ENCODE measurements around the gene ZFR. TPM values are rescaled to one million over a fixed set of nuclear protein-coding genes. Genes with fewer than 3 reads are reported as not detected.

ZFR gene
- total RNA-seq, 4 donors from 2014 or later: 35.6 to 64.1 (median 57.4) TPM

DNA sequence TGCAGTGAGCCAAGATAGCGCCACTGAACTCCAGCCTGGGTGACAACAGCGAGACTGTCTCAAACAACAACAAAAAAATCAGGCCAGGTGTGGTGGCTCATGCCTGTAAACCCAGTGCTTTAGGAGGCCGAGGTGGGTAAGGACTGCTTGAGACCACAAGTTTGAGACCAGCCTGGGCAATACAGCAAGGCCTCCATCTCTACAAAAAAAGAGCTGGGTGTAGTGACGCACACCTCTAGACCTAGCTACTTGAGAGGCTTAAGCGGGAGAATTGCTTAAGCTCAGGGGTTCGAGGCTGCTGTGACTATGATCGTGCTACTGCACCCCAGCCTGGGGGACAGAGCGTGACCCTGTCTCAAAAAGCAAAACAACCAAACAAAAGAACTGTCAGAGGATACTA lies 91.9 kb downstream of the ZFR start:
- no peak for DNase-seq
- WGBS, 2 donors (ENCODE audit: low coverage in 1 of 2): 89 to 92% methylated on average over 7 to 8 of the region's 8 CpGs
- Histone ChIP-seq H3K27ac (no peak overlapping the region), H3K4me1 (no peaks in the 10 kb centered on the region), H3K36me3 (peaks cover 0 to 33% (median 7%) of the 10 kb centered on the region in 4 donors), H3K9me3 (no peaks in the 10 kb centered on the region), H3K27me3 (no peaks in the 10 kb centered on the region), H3K4me3 (no peak overlapping the region)
- intact Hi-C loops (cut with DNase I; ENCODE audit: low total_unique reads): no loop called here
- in situ Hi-C loops (cut with MboI; ENCODE audit: low pct_ligation_motif_present in 1 of 4, low pct_unique_long_range_greater_than_20kb in 1 of 4, low sequenced_read_pairs in 3 of 4): no loop called here
- no peak for TF ChIP-seq POLR2A (IDR thresholded peaks at IDR 0.05)
- TF ChIP-seq, protein P1, sequence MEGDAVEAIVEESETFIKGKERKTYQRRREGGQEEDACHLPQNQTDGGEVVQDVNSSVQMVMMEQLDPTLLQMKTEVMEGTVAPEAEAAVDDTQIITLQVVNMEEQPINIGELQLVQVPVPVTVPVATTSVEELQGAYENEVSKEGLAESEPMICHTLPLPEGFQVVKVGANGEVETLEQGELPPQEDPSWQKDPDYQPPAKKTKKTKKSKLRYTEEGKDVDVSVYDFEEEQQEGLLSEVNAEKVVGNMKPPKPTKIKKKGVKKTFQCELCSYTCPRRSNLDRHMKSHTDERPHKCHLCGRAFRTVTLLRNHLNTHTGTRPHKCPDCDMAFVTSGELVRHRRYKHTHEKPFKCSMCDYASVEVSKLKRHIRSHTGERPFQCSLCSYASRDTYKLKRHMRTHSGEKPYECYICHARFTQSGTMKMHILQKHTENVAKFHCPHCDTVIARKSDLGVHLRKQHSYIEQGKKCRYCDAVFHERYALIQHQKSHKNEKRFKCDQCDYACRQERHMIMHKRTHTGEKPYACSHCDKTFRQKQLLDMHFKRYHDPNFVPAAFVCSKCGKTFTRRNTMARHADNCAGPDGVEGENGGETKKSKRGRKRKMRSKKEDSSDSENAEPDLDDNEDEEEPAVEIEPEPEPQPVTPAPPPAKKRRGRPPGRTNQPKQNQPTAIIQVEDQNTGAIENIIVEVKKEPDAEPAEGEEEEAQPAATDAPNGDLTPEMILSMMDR (IDR thresholded peaks at IDR 0.05): no peak
- TF ChIP-seq POLR2AphosphoS5 (IDR thresholded peaks at IDR 0.05): no peak
- no peak for TF ChIP-seq EP300 (IDR thresholded peaks at IDR 0.05; ENCODE audit: low read depth)

DNA sequence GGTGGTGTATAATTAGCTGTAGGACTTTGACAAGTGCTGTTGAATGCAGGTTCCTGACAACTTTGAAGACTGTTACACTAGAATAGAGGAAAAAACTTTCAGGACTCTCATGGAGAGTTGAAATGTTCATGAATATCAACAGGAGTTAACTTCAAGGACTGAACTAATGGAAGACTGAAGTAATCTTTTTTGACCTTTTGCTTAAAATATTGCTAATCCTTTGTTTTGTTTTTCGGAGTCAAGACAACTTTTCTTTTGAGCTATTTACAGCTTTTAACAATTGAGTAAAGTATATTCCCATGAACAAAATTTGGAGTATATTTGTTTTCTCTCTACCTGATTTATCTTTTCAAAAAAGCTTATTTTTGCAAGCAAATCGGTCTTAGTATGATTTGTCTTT lies 97.7 kb downstream of the ZFR start:
- no peaks in the 10 kb centered on the region for H3K9me3 ChIP-seq
- no peaks in the 10 kb centered on the region for H3K27me3 ChIP-seq
- no peak overlapping the region for H3K4me3 ChIP-seq
- no peaks in the 10 kb centered on the region for H3K4me1 ChIP-seq
- in situ Hi-C loops (cut with MboI; ENCODE audit: low pct_ligation_motif_present in 1 of 4, low pct_unique_long_range_greater_than_20kb in 1 of 4, low sequenced_read_pairs in 3 of 4): loop anchor here in 1 of 4 donors (25.0 kb wide), 1 partner anchor 110 kb away; no protein-coding TSS in a partner anchor
- DNase-seq: no peak
- no peak overlapping the region for H3K27ac ChIP-seq
- no peaks in the 10 kb centered on the region for H3K36me3 ChIP-seq
- TF ChIP-seq POLR2A (IDR thresholded peaks at IDR 0.05) (no peak), POLR2AphosphoS5 (IDR thresholded peaks at IDR 0.05) (no peak), EP300 (IDR thresholded peaks at IDR 0.05; ENCODE audit: low read depth) (no peak)
- TF ChIP-seq, protein P1 (IDR thresholded peaks at IDR 0.05): no peak
- 98 to 100% methylated on average over 2 of the region's 2 CpGs for WGBS, 2 donors (ENCODE audit: low coverage in 1 of 2)
- intact Hi-C loops (cut with DNase I; ENCODE audit: low total_unique reads): no loop called here

DNA sequence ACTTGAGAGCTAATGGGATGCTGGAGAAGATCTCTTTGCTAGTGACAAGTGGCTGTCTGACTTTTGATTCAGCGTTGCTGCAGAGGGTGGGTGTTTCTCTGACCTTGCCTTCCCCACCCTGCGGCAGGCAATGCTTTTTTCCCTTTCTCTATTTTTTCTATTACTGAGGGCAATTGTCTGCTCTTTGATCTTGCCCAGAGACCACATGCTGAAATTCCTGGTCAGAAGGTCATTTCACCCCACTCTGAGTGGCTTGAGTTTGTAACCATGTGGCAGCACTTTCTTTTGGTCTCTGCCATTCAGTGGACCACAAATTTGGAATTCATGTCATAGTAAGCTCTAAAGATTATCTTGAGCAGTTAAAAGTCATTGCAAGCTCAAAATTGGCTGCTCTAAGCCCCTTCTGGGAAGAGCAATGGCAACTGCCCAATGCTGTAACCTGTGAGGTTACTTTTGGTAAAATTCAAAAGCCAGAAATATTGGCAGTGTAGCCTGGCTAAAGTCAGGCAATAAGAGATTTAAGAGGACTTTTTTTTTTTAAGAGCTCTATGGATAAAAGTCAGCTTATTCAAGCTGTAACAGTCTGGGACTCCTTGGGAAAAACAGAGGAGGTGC lies 101.4 kb downstream of the ZFR start:
- Histone ChIP-seq H3K27ac (no peak overlapping the region), H3K27me3 (no peaks in the 10 kb centered on the region), H3K4me1 (no peaks in the 10 kb centered on the region), H3K36me3 (no peaks in the 10 kb centered on the region), H3K9me3 (peaks cover 6 to 19% of the 10 kb centered on the region in 2 donors), H3K4me3 (no peak overlapping the region)
- intact Hi-C loops (cut with DNase I; ENCODE audit: low total_unique reads) (no loop called here), in situ Hi-C loops (cut with MboI; ENCODE audit: low pct_ligation_motif_present in 1 of 4, low pct_unique_long_range_greater_than_20kb in 1 of 4, low sequenced_read_pairs in 3 of 4) (loop anchor here in 1 of 4 donors (25.0 kb wide), 1 partner anchor 106 kb away; no protein-coding TSS in a partner anchor)
- DNase-seq: no peak
- WGBS, 2 donors (ENCODE audit: low coverage in 1 of 2): 81 to 100% methylated on average over 2 of the region's 2 CpGs
- TF ChIP-seq POLR2AphosphoS5 (IDR thresholded peaks at IDR 0.05) (no peak), POLR2A (IDR thresholded peaks at IDR 0.05) (no peak), EP300 (IDR thresholded peaks at IDR 0.05; ENCODE audit: low read depth) (no peak)
- TF ChIP-seq, protein P1 (IDR thresholded peaks at IDR 0.05): no peak

DNA sequence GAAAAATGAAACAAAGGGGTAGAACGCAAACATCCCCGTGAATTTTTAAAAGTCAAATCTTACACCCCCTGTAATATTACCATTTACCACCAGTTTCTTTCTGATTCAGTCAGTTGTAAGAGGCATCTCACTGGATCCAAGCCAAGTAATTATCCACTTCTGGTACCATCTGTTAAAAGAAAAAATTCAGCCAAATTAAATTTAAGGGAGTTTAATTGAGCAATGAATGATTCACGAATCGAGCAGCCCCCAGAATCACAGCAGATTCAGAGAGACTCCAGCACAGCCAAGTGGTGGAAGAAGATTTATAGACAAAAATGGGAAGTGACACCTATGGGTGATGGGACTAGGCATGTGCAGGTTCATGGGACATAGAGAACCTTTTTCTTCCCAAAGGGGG lies 101.9 kb downstream of the ZFR start:
- 33 to 64% methylated on average over 2 to 4 of the region's 4 CpGs for WGBS, 2 donors (ENCODE audit: low coverage in 1 of 2)
- in situ Hi-C loops (cut with MboI; ENCODE audit: low pct_ligation_motif_present in 1 of 4, low pct_unique_long_range_greater_than_20kb in 1 of 4, low sequenced_read_pairs in 3 of 4) (loop anchor here in 1 of 4 donors (25.0 kb wide), 1 partner anchor 105 kb away; no protein-coding TSS in a partner anchor), intact Hi-C loops (cut with DNase I; ENCODE audit: low total_unique reads) (no loop called here)
- Histone ChIP-seq H3K27ac (no peak overlapping the region), H3K9me3 (peaks cover 6 to 19% of the 10 kb centered on the region in 2 donors), H3K27me3 (no peaks in the 10 kb centered on the region), H3K4me1 (no peaks in the 10 kb centered on the region), H3K36me3 (no peaks in the 10 kb centered on the region), H3K4me3 (no peak overlapping the region)
- DNase-seq: no peak
- TF ChIP-seq EP300 (IDR thresholded peaks at IDR 0.05; ENCODE audit: low read depth): no peak
- TF ChIP-seq, protein P1 (IDR thresholded peaks at IDR 0.05): no peak
- TF ChIP-seq POLR2A (IDR thresholded peaks at IDR 0.05): no peak
- no peak for TF ChIP-seq POLR2AphosphoS5 (IDR thresholded peaks at IDR 0.05)
